GM21381 (cell line): ENCODE measurements around the gene LAMB4.

ENCODE experiments used
- ATAC-seq: cut with Tn5 transposase; IDR thresholded peaks from one replicate; pipeline ENCODE4 v1.9.1; 2021; ENCODE audit warnings: mild to moderate bottlenecking, moderate library complexity; ENCODE audit not compliant: unreplicated experiment

Gene LAMB4

DNA sequence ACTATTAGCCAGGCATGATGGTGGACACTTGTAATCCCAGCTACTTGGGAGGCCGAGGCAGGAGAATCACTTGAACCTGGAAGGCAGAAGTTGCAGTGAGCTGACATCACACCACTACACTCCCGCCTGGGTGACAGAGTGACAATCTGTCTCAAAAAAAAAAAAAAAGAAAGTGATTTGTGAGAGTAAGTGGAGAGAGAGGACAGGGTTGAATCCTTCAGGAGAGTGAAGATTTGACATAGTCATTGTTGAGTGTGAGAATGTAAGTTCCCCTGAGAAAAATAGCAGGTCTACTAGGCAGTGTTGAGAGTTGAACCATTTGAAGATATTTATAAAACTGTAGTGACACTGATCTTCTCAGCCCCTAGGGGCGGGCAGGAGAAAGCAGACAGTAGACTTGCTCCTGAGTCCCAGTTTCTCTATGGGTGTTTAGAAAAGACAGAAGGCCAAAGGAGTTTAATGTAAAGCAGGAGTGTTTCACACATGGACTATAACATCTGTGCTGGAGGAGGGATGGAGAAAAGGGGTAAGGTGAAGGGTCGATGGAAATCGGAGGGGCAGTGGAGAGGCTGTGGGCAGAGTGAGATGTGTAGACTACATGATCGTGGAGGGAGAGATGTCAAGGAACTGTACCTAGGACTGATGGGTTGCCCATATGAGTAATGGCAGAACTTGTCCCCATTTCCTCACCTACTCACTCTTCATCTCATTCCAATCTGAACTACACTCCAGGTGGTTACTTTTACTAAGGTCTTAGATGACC, 13.7 kb upstream of the LAMB4 start:
- no peak for ATAC-seq

DNA sequence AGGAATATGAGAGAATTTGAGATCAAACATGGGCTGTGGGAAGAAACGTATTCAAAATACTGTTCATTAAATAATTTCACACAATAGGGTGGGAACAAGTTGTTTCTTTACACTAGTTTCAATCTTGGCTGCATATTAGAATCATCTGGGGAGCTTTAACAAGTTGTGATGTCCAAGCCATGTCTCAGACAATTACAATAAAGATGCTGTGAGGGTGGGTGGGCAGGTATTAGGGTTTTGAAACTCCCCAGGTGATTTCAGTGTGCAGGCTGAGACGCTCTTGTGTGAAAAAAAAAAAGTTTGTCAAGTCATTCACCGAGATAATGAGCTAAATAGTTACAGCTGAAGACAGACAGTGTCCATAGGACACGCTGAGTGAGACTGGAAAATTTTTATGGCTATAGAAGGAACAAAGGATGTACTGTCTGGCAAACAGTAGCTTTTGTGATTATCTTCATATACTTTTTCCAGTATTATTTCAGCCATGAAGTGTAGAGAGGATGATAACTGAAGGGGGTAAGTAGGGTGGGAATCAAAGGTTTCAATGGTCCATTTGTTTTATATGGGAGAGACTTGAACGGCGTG, 12.6 kb upstream of the LAMB4 start:
- no peak for ATAC-seq

DNA sequence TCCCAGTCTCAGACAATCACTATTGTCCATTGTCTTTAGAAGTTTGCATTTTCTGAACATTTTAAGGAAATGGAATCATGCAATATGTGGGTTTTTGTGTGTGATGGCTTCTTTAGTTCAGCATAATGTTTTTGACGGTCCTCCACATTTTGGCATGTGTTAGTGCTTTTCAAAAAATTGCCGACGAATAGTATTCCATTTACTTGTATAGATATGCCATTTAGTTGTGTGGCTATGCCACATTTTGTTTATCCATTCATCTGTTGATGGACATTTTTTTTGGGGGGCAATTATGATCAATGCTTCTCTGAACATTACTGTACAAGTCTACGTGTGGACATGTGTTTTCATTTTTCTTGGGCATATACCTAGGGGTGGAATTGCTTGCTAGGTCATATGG, 12.0 kb upstream of the LAMB4 start:
- no peak for ATAC-seq

DNA sequence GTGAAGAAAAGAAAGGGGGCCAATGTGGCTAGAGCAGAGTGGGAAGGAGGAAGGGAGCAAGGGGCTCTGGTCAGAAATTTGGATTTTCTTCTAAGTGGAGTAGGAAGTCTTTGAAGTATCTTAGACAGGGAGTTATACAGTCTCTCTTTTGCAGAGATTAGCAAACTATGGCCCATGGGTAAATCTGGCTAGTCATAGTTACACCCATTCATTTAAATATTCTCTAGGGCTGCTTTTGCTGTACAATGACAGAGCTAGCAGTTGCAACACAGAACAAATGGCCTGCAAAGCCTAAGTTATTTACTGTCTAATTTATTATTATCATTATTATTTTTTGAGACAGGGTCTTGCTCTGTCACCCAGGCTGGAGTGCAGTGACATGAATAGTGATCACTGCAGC, 10.5 kb upstream of the LAMB4 start:
- ATAC-seq, result no peak

DNA sequence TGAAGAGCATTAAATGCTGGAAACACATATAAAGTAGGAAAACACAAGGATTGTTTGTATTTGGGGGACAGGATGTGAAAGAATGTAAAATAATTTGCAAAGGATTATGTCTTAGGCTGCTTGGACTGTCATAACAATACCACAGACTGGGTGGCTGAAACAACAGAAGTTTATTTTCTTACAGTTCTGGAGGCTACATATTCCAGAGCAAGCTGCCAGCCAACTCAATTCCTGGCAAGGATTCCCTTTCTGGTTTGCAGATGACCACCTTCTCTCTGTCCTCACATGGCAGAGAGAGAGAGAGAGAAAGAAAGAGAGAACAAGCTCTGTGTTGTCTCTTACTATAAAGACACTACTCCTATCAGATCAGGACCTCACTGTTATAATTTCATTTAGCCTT, 8.8 kb upstream of the LAMB4 start:
- ATAC-seq, result no peak

DNA sequence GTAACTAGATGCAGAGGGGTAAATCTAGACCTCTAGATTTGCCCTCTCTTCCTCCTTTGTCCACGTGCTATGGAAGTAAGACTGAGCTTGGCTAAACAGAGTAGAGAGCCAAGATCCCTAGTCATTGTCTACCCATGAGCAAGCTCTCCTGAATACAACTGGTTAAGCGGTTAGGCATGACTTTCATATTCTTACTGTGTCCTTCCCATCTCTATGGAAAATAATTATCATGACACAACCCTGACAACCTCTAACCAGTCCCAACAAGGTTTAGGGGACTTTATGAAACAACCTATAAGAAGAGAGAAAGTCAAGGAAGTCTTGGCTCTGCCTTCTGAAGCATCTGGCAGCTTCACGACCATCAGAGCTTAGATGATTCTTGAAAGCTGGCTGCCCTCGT, 7.8 kb upstream of the LAMB4 start:
- ATAC-seq, result no peak

DNA sequence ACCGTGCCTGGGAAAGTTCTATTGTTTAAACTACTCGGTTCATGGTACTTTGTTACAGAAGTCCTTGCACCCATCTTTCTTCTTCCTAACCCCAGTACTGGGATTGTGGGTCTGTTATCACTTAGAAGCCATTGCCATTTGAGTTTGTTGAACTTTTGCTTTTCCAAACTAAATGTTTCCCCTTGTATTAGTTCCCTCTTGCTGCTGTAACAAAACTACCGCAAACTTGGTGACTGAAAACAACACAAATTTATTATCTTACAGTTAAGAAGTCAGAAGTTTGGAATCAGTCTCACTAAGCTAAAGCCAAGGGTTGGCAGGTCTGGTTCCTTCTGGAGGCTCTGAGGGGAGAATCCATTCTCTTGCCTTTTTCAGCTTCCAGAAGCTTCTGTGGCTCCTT, 6.9 kb upstream of the LAMB4 start:
- no peak for ATAC-seq

DNA sequence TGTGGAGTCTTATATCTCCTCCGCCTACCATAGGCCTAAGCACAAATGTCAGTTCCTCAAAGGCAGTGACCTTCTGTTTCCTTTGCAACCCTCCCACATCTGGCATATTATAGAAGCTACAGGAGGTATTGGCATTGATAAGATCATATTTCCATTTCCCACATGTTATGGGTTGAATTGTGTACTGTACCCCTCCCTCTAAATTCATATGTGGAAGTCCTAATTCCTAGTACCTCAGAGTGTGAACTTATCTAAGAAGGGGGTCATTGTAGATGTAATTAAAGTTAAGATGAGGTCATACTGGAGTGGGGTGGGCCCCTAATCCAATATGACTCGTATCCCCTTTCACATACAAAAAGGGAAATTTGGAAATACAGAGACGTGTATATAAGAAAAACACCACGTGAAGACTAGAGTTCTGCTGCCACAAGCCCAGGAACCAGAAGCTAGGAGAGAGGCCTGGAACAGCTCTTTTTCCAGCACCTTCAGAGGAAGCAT, 6.1 kb upstream of the LAMB4 start:
- peak; percentile 22 for ATAC-seq

DNA sequence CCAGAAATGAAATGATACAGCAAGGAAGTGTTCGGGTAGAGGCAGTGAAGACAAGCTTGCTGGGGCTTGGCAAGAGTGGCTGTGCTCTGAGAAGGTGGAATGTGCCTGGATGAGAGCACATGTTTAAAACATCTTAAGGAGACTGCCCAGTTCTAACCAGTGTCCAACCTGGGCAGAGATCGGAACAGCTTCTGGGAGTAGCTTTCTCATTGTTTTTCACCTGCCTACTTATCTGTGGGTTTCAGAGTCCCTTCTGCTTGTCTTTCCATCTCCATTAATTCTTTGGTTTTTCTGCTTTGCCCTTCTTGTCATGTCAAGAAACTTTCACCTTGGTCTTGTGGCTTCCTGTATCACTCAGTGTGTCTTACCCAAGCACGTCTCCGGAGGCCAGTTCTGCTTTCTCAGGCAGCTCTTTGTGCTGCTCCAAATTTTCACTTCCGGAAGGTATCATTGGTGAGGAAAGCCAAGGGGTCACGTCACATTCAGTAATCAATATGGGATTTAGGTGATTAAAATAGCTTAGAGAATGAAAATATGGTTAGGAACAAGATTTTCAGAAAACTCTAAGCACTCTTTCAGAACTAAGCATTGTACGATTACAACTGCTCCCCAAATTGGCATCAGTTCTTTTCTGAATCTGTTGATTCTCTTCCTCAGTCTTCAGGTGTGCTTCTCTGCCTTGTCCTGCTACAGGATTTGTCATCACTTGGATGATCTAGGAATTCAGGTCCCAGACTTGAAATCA, 5.5 kb upstream of the LAMB4 start:
- peak; percentile 97 for ATAC-seq

DNA sequence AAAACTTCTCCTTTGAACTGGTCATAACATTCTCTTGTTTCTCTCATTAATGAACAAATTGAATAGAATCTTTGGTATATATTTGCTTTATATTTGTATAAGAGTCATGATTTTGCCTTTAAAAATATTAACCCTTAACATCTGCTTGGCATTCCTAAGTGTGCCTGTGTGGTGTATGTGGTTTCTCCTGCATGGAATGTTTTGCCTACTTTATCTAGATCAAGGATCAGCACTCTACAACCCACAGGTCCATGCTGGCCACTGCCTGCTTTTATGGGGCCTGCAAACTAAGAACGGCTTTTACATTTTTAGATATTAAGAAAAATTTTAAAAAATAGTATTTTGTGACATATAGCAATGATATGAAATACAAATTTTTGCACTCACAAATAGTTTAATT, 4.3 kb upstream of the LAMB4 start:
- no peak for ATAC-seq

DNA sequence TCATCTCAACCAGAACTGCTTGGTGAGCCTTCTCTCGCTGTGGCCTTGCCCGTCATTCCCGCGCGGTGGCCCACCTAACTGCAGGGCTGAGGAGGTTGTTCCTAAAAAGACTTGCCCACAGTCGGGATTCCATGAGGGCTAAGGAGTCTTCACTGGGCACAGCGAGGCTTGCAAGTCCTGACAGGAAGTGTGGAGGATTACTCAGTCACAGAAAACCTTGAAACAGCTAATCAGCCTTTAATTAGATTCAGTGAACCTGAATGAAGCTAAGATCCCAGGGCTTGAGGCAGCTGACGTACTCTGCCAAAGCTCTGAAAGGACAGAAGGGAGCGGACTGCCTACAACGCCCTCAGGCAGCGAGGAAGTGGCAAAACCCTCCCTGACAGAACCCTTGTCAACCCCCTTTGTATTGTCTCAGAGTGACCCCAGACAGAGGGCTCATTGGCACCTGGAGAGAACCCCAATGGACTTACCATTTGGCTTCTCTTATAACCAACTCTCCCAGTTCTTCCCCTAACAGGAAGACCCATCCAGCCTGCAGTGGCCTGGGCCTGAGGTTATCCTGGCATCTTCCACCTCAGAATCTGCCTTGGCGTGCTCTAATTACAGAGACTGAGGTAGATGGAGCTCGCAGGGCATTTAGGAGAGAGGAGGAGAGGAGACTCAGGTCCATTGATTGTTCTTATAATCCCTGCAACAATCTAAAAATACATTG, 2.5 kb upstream of the LAMB4 start:
- ATAC-seq, result no peak

DNA sequence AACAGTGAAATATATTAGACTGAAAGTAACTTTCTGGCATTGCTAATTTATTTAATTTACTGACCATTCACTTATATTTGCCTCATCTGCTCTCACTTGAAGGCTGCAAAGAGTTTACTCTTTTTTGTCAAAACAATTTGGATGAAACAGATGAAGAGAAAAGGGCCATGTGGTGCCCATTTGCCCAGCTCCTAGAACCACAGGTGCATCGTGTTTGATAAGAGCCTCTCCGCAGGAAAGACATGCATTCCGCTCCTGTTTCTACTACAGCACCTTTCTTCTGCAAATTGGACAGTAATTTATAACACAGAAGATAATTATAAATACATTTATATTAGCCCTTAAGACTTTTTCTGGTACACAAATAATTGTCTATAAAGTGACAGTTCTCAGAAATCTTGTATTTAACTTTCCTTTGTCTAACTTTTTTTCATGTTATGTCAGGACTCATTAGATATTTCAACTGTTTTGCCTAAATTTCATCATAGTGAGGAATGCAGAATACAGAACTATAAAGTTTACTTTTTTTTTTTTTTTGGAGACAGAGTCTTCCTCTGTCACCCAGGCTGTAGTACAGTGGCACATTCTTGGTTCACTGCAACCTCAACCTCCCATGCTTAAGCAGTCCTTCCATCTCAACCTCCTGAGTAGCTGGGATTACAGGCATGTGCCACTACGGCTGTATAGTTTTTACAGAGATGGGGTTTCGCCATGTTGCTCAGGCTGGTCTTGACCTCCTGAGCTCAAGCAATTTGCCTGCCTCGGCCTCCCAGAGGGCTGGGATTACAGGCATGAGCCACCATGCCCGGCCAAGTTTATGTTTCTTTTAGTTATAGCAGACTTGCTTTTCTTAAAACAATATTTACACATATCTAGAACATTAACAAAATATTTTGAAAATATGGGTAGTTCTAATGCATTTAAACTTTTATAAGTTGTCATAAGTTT, 869 bp downstream of the LAMB4 start:
- ATAC-seq, result no peak

DNA sequence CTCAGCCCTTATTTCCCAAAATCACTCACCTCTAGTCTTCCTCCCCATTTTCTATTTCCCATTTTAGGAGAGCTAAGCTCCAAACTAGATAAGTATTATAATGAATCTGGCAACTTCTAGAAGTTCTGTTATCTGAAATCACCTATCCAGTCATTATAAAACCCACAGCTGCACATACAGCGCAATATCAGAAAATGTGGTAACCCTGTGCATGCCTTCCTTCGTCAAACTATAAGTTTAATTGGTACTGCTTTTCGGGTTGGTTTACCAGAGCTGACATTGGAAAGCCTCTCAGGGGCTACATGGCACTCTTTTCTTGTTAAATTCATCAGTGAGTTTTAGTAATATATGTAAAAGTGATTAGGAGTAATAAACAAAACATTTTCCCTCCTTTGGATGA, 1.6 kb downstream of the LAMB4 start:
- no peak for ATAC-seq

DNA sequence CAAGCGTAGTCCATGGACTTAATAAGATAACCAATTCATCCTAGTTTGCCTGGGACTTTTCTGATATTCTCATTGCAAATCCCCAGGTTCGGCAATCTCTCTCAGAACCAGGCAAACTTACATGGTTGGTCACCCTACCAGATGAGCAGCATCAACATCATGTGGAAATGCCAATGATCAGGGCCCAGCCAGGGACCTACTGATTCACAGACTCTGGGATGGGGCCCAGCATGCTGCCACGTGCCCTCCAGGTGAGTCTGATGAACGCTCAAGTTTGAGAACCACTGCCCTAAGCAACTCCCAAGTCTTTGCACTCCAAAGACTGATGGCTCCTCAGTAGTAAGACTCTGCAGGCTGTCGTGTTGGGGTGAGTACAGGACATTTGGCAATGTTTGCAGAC, 2.7 kb downstream of the LAMB4 start:
- no peak for ATAC-seq

DNA sequence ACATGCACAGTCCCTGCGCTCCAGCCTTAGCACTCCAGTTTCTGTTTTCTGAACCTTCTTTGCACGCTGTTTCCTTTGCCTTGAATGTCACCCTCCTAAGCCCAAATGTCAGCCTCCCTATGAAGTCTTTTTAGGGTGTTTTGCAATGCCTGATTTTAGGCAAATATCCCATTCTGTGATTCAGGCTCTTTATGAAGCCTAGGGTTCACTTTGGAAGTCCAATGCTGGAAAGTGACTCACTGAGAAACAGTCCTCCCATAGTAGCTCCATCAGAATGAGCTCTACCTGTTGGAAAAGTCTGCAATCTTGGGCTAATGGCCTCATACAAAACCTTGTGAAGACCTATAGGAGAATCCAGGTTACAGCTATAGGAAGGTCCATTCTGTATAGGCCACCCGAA, 5.3 kb downstream of the LAMB4 start:
- no peak for ATAC-seq

DNA sequence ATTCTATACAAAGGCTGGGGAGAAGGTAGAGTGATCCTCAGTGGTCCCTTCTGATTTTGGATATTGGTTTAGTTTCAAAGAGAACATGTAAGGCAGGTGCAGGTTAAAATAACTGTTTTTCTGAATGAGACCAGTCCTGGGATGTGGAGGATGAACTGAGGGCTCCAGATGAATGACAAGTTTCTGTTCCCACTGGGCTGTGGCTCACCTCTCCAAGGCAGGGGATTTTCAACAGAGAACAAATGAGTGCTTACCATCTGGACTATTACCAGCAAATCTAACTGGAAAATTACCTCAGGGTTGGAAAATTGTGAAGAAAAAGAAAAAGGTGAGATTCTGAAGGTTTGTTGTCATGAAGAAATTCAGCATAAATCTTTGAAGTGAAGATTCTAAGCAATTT, 8.0 kb downstream of the LAMB4 start:
- no peak for ATAC-seq

DNA sequence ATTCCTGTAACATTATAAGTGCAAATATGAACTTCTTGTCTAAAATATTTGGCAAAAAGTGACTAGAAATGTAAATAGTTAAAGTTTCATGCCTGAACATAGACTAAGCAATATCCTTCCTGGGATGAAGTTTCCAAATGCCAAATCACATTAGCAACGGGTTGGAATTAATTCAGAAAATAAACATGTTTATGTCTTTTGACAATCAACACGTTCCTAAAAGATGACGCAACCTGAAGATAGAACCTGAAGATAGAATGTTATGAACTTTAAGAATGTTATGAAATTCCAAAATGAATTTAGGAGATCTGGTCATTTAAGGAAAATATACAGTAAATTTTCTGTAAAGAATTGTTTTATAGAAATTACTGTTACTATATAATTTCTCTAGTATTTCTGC, 9.2 kb downstream of the LAMB4 start:
- ATAC-seq, result no peak

DNA sequence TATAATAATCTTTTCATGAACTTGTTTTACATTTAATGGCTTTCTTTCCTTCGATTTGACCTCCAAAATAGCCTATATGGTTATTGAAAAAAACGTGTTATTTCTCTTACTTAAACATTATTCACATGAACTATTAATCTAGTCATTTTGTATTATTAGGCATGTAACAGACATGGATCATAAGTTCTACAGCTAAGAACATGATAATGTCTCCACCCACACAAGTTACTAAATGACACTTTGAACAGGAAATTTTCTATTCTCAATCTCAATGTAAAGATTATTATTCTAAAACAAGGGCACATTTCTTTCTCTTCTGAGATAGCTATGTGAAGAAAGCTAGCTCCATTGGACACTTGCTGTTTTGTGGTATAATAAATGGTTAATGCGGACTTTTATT, 10.0 kb downstream of the LAMB4 start:
- ATAC-seq, result no peak

DNA sequence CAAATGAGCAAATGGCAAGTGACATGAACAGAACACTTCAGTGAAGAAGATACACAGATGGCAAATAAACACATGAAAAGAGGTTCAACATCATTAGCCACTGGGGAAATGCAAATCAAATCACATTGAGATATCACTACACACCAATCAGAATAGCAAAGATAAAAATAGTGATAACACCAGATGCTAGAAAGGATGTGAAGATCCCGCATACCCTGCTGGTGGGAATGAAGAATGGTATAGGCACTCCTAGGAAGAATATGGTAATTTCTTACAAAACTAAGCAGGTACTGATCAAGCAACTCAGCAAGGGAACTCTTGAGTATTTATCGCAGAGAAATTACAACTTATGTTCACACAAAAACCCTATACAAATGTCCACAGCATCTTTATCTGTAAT, 11.2 kb downstream of the LAMB4 start:
- ATAC-seq, result no peak

DNA sequence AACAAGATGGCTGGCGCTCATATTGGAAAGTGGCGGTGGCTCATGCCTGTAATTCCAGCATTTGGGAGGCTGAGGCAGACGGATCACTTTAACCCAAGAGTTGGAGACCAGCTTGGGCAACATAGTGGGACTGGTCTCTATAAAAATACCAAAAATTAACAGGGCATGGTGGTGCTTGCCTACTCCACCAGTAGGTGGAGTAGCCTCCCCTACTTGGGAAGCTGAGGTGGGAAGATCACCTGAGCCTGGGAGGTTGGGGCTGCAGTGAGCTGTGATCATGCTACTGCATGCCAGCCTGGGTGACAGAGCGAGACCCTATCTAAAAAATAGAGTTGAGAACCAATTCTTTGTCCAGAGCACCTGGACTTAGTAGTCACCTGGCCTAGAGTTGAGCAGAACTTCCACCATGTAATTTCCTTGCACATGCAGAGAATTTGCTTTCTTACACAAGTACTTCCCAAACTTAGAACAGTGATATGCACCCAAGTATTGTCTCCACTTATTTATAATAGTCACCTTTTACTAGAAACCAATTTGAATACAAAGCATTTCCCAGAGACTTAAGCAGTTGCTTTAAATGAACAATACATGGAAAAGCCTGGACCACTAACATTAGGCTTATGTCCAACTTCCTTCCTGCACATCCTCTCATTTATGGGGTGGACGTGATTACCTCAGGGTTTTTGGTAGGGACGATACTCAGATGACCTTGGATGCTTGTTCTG, 15.9 kb downstream of the LAMB4 start:
- no peak for ATAC-seq
